ENCODE measurements around the gene PSMG1. TPM values are rescaled to one million over a fixed set of nuclear protein-coding genes. Genes with fewer than 3 reads are reported as not detected.

The PSMG1 gene
- total and polyA plus RNA-seq, 9 donors = 29.6 to 42.0 (median 34.7) TPM

GRCh38 chr21:39127506-39127905 lies 55.7 kb downstream of the PSMG1 start:
- Histone ChIP-seq H3K36me3 (ENCODE audit: control insufficient read depth, insufficient read depth, low read length) (no peaks in the 10 kb centered on the region), H3K4me3 (ENCODE audit: low read length) (no peak overlapping the region), H3K27ac (ENCODE audit: low read length) (no peak overlapping the region), H3K9me3 (replicated peaks; ENCODE audit: control insufficient read depth, low read depth, low read length) (peaks cover 15% of the 10 kb centered on the region), H3K4me1 (ENCODE audit: control insufficient read depth, insufficient read depth, low read length) (peaks cover 13% of the 10 kb centered on the region), H3K27me3 (ENCODE audit: control insufficient read depth, insufficient read depth, low read length) (no peaks in the 10 kb centered on the region)
- 61% methylated on average over 2 of the region's 8 CpGs for WGBS (ENCODE audit: insufficient coverage)
- no peak for DNase-seq

GRCh38 chr21:39126486-39126806 lies 56.8 kb downstream of the PSMG1 start:
- 40% methylated on average over 1 of the region's 4 CpGs for WGBS (ENCODE audit: insufficient coverage)
- Histone ChIP-seq H3K27ac (ENCODE audit: low read length) (no peak overlapping the region), H3K4me3 (ENCODE audit: low read length) (no peak overlapping the region), H3K9me3 (replicated peaks; ENCODE audit: control insufficient read depth, low read depth, low read length) (peaks cover 19% of the 10 kb centered on the region), H3K27me3 (ENCODE audit: control insufficient read depth, insufficient read depth, low read length) (no peaks in the 10 kb centered on the region), H3K4me1 (ENCODE audit: control insufficient read depth, insufficient read depth, low read length) (peaks cover 13% of the 10 kb centered on the region), H3K36me3 (ENCODE audit: control insufficient read depth, insufficient read depth, low read length) (no peaks in the 10 kb centered on the region)
- no peak for DNase-seq

GRCh38 chr21:39125752-39126485 lies 57.3 kb downstream of the PSMG1 start:
- no peaks in the 10 kb centered on the region for H3K36me3 ChIP-seq (ENCODE audit: control insufficient read depth, insufficient read depth, low read length)
- no peak overlapping the region for H3K27ac ChIP-seq (ENCODE audit: low read length)
- 10% methylated on average over 7 of the region's 7 CpGs for WGBS (ENCODE audit: insufficient coverage)
- no peaks in the 10 kb centered on the region for H3K27me3 ChIP-seq (ENCODE audit: control insufficient read depth, insufficient read depth, low read length)
- H3K4me1 ChIP-seq (ENCODE audit: control insufficient read depth, insufficient read depth, low read length) = peaks cover 13% of the 10 kb centered on the region
- DNase-seq = peak; percentile 91
- no peak overlapping the region for H3K4me3 ChIP-seq (ENCODE audit: low read length)
- H3K9me3 ChIP-seq (replicated peaks; ENCODE audit: control insufficient read depth, low read depth, low read length) = peaks cover 14% of the 10 kb centered on the region

Other genes with a start within 250 kb of the PSMG1 start
- gene BRWD1, start 130.2 kb upstream of the PSMG1 start, total RNA-seq = 49.0 TPM
- 10 to 100 TPM; 21.9 to 32.9 (median 28.7) TPM for gene BRWD1, start 130.2 kb upstream of the PSMG1 start, polyA plus RNA-seq (ENCODE audit: insufficient read depth in 1 of 8, insufficient read length in 8 of 8, low replicate concordance in 1 of 8)
- 213 TPM for gene HMGN1, start 165.6 kb upstream of the PSMG1 start, total RNA-seq
- gene HMGN1, start 165.6 kb upstream of the PSMG1 start, polyA plus RNA-seq (ENCODE audit: insufficient read depth in 1 of 8, insufficient read length in 8 of 8, low replicate concordance in 1 of 8) = 100 to 1,000 TPM; 280 to 336 (median 307) TPM